Measurements from ENCODE around the gene SPON1. TPM values are rescaled to one million over a fixed set of nuclear protein-coding genes. Genes with fewer than 3 reads are reported as not detected.

The SPON1 gene
- total RNA-seq, 2 donors from 2014 or later = 9.3 to 26.7 TPM

DNA sequence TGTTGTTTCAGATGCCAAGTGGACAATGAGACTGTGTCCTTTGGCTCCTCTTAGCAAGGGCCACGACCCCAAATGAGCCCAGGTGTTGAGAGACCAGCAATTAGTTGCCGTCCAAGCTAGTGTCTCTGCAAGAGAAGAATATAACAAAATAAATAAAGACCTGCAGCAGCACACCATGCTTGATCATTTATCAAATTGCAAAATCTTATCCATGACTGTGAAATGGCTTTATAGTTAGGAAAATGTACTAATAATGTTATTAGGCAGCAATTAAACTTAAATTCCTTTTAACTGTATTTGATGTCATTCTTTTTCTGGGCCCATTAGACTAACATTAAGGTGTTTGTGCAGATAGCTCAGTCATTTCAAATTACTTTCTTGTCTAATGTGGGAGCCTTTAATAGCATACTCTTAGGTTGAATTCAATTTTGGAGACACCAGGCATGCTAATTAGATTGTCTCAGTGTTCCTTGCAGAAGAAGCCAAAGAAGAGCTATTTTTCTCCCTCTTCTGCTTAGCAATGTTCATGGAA, 220.4 kb downstream of the SPON1 start:
- Histone ChIP-seq H3K9me3 (no peaks in the 10 kb centered on the region), H3K27ac (no peak overlapping the region), H3K4me3 (no peak overlapping the region), H3K36me3 (replicated peaks in 1 of 2; ENCODE audit: insufficient read depth in 1 of 2, low read depth in 2 of 2) (no peaks in the 10 kb centered on the region), H3K4me1 (no peaks in the 10 kb centered on the region), H3K27me3 (no peaks in the 10 kb centered on the region)
- WGBS, 2 donors = 26 to 27% methylated on average over 2 of the region's 2 CpGs
- DNase-seq = no peak
- intact Hi-C loops (cut with DNase I) = no loop called here
- TF ChIP-seq POLR2A (IDR thresholded peaks at IDR 0.05) = no peak
- TF ChIP-seq, protein P1, sequence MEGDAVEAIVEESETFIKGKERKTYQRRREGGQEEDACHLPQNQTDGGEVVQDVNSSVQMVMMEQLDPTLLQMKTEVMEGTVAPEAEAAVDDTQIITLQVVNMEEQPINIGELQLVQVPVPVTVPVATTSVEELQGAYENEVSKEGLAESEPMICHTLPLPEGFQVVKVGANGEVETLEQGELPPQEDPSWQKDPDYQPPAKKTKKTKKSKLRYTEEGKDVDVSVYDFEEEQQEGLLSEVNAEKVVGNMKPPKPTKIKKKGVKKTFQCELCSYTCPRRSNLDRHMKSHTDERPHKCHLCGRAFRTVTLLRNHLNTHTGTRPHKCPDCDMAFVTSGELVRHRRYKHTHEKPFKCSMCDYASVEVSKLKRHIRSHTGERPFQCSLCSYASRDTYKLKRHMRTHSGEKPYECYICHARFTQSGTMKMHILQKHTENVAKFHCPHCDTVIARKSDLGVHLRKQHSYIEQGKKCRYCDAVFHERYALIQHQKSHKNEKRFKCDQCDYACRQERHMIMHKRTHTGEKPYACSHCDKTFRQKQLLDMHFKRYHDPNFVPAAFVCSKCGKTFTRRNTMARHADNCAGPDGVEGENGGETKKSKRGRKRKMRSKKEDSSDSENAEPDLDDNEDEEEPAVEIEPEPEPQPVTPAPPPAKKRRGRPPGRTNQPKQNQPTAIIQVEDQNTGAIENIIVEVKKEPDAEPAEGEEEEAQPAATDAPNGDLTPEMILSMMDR (IDR thresholded peaks at IDR 0.05) = no peak
- ATAC-seq = no peak

DNA sequence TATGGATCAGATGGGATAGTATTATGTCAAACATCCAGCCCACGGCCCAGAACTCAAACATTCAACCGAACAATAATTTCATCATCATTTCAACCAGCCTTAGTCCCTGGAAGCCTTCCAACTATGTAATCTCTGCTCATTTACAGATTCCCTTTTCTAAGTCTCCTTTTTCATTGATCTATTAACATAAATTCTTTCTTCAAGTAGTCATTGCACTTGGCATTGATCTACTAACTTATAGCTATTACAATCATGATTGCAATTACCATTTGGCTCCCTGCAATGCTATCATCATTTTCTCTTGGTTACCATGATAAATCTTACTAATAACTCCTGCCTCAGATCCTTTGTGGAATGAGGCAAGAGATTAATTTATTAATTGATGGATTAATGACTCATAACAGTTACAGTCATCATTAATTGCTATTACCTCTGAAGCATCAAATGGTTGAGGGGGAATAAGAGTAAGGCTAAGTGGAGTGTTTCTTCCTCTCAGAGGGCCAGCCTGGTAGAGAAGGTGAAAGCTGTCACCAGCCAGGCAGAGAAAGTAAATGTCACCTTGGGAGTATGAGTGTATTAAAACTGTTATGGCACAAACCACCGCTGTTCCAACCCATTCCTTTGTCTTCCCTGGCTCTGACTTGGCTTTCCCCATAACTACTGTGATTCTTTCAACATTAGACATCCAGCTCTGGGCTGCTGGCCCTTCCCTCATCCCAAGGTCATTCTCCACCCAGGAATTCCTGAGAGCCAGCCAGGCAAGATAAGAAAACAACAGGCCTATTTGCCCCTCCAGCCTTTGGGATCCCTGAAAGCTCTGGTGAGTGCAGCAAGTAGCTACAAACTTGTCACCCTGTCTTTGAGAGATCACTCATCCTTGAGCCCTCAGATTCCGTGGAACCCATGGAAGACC, 221.8 kb downstream of the SPON1 start:
- Histone ChIP-seq H3K27me3 (no peaks in the 10 kb centered on the region), H3K4me3 (no peak overlapping the region), H3K9me3 (no peaks in the 10 kb centered on the region), H3K36me3 (replicated peaks in 1 of 2; ENCODE audit: insufficient read depth in 1 of 2, low read depth in 2 of 2) (no peaks in the 10 kb centered on the region), H3K27ac (no peak overlapping the region), H3K4me1 (no peaks in the 10 kb centered on the region)
- no peak for TF ChIP-seq POLR2A (IDR thresholded peaks at IDR 0.05)
- TF ChIP-seq, protein P1 (IDR thresholded peaks at IDR 0.05) = no peak
- no peak for ATAC-seq
- DNase-seq = no peak
- WGBS, 2 donors = 48 to 61% methylated on average over 4 of the region's 4 CpGs
- intact Hi-C loops (cut with DNase I) = no loop called here

DNA sequence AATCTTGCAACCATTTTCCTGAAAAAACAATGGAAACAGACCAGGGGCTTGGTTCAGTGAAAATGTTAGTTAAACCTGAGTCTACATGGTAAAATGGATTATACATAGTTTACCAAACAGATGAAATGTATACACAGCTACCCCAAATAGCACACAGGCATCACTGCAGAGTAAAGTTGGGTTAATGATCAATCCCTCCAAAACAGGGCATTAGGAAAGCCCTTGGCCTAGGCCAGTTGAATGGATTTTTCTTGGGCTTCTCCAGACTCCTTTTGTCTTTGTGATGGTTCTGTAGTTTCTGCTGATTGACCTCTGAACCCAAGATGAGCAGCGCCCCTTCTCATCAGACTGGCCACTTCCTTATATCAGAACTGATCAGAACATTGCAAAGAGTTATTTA, 222.9 kb downstream of the SPON1 start:
- no peaks in the 10 kb centered on the region for H3K36me3 ChIP-seq (replicated peaks in 1 of 2; ENCODE audit: insufficient read depth in 1 of 2, low read depth in 2 of 2)
- H3K4me3 ChIP-seq = no peak overlapping the region
- WGBS, 2 donors = 86 to 93% methylated on average over 1 of the region's 1 CpG
- H3K27ac ChIP-seq = no peak overlapping the region
- H3K9me3 ChIP-seq = no peaks in the 10 kb centered on the region
- H3K27me3 ChIP-seq = no peaks in the 10 kb centered on the region
- intact Hi-C loops (cut with DNase I) = no loop called here
- no peak for TF ChIP-seq POLR2A (IDR thresholded peaks at IDR 0.05)
- TF ChIP-seq, protein P1 (IDR thresholded peaks at IDR 0.05) = no peak
- H3K4me1 ChIP-seq = no peaks in the 10 kb centered on the region
- DNase-seq = no peak
- no peak for ATAC-seq

DNA sequence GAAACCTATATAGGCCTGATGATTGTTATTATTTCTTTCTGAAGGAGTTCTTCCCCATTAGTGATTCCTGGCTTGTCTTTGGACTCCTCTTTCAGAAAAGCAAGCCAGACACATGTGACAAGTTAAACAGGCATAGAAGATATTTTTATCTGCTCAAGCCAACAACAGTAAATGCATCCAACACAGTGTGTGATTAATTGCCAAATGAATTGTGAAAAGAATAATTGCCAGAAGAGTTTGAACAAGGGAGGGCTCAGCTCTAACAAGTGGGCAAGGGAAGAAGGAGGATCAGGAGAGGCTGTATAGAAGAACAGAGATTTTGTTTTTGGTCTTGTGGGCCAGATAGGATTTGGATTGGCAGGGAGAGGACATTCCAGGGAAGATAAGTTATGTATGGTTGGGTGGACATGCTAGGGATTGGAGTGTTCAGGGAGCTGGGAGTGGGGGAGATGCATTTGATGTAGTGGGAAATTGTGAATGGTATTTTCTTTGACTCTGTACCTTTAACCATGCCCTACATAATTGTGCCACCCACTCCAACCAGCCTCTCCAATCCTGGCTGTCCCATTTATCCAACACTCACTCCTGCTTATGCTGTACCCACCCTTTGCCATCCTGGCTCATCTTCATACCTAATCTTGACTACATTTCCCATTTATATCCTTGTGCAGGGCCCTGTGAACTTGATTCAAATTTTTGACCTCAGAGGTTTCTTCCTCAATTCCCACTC, 223.7 kb downstream of the SPON1 start:
- no peak for DNase-seq
- intact Hi-C loops (cut with DNase I) = no loop called here
- no peaks in the 10 kb centered on the region for H3K36me3 ChIP-seq (replicated peaks in 1 of 2; ENCODE audit: insufficient read depth in 1 of 2, low read depth in 2 of 2)
- no peak overlapping the region for H3K27ac ChIP-seq
- TF ChIP-seq POLR2A (IDR thresholded peaks at IDR 0.05) = no peak
- TF ChIP-seq, protein P1 (IDR thresholded peaks at IDR 0.05) = no peak
- ATAC-seq = no peak
- H3K27me3 ChIP-seq = no peaks in the 10 kb centered on the region
- no peaks in the 10 kb centered on the region for H3K4me1 ChIP-seq
- H3K9me3 ChIP-seq = no peaks in the 10 kb centered on the region
- no peak overlapping the region for H3K4me3 ChIP-seq
